GM21717 (cell line): Measurements from ENCODE around the gene LINGO3.
"Not testable (repeated sequence)": the region's sequence is repeated elsewhere in the genome, so short reads cannot be mapped to it uniquely, and the experiment has no call there.

ENCODE experiments used
- ATAC-seq: cut with Tn5 transposase; IDR thresholded peaks from one replicate; pipeline ENCODE4 v1.9.1; 2021; ENCODE audit warnings: mild to moderate bottlenecking, moderate library complexity; ENCODE audit not compliant: unreplicated experiment

LINGO3 gene

DNA sequence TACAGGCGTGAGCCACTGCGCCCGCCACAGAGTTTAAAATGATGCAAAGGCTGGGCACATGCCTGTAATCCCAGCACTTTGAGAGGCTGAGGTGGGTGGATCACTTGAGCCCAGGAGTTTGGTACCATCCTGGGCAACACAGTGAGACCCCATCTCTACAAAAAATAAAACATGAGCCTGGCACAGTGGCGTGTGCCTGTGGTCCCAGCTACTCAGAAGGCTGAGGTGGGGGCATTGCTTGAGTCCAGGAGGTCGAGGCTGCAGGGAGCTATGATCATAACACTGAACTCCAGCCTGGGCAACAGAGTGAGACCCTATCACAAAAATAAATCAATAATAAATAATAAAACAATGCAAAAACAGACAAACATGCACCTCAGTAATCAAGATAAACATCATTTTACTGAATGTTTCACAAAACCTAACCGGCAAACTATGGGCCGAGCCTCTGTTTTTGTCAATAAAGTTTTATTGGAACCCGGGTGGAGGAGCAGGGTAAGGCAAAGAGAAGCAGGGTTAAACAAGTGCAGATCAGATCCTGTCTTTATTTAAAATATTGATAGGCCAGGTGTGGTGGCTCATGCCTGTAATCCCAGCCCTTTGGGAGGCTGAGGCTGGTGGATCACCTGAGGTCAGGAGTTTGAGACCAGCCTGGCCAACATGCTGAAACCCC lies 24.0 kb downstream of the LINGO3 start:
- no peak for ATAC-seq

DNA sequence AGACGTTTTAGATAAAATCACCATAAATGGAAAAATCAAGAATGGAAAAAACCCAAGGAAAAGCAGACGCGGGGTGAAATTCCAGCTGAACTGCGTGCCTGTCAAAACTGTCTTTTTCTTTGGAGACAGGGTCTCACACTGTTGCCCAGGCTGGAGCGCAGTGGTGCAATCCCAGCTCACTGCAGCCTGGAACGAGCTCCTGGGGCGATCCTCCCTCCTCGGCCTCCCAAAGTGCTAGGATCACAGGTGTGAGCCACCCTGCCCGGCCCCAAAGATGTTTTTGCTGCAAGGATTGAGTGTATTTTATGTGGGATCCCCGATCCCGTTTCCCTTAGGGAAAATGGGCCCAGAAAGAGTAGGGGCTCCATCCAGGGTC lies 25.1 kb downstream of the LINGO3 start:
- ATAC-seq = no peak

DNA sequence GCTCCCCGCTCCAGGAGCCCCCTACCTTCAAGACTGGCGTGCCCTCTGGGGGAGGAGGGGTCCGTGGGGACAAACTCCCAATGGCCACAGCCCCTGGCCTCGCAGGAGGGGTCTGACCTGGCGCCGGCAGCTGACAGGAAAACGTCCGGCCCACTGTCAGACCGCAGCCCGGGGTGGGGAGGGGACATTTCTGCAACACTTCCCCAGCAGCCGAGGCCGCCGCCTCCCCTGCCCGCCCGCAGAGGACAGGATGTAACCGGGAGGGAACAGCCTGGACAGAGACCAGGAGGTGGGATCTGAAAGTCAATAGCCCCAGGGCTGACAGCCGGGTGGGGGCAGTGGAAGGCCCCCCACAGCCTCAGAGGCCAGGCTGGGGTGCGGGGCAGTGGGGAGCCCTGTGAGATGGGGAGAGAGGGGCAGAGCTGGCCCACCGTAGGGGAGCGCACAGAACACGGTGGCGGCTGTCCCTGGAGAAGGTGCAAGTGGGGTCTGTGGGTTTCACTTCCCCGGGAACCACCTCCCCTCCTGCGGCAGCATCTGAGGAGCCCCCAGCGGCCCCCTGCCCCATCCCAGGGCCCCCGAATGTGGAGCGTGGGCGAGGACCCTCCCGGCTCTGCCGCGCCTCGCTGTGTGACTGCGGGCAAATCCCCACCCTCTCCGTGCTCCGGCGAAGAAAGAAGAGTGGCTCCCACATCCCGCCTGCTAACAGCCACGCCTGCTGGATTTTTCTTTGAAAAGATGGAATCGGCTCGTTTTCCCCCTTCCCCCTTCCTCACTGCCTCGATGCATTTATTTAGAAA lies 25.7 kb downstream of the LINGO3 start, which contains the start of gene PEAK3:
Gene PEAK3 (minus strand): TSS at position 114 of the 800 bp plus-strand sequence. CDS start 1,244 bp downstream, outside the sequence.
- no peak for ATAC-seq

DNA sequence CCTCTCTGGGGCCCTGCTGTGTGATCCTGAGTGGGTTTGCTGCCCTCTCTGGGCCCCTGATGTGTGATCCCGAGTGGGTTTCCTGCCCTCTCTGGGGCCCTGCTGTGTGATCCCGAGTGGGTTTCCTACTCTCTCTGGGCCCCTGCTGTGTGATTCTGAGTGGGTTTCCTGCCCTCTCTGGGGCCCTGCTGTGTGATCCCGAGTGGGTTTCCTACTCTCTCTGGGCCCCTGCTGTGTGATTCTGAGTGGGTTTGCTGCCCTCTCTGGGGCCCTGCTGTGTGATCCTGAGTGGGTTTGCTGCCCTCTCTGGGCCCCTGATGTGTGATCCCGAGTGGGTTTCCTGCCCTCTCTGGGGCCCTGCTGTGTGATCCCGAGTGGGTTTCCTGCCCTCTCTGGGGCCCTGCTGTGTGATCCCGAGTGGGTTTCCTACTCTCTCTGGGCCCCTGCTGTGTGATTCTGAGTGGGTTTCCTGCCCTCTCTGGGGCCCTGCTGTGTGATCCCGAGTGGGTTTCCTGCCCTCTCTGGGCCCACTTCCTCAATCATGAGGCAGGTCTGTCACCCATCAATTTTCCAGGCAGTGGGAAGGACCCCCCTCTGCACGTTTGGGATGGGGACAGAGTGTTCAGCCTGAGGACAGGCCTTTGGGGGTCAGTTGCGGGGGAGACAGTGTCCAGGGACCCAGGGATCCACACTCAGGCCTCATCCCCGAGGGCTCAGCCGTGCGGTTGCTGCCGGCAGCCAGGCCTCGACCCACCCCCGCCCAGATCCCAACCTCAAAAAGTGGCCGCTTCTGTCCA lies 26.5 kb downstream of the LINGO3 start:
- ATAC-seq = not testable (repeated sequence)

DNA sequence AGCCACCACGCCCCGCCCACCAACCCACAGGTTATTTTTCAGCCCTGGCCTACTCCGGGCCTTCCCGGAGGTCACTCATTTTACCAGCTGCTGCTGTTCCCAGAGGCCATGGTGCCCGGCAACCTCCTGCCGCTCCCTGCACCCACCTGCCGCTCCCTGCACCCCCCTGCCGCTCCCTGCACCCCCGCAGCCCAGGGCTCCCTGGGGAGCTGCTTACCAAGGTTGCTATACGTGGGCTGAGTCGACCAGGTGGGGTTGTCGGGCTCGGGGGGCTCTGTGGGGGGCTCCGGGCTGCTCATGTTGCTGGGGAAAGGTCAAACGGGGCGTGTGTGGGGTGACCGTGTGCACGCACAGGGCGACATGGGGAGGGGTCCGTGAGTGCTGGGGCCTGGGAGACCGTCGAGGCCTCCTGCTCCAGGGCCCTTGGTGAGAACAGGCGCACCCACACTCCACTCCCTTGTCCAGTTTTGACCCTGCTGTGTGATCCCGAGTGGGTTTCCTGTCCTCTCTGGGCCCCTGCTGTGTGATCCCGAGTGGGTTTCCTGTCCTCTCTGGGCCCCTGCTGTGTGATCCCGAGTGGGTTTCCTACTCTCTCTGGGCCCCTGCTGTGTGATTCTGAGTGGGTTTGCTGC lies 27.2 kb downstream of the LINGO3 start:
- no peak for ATAC-seq

DNA sequence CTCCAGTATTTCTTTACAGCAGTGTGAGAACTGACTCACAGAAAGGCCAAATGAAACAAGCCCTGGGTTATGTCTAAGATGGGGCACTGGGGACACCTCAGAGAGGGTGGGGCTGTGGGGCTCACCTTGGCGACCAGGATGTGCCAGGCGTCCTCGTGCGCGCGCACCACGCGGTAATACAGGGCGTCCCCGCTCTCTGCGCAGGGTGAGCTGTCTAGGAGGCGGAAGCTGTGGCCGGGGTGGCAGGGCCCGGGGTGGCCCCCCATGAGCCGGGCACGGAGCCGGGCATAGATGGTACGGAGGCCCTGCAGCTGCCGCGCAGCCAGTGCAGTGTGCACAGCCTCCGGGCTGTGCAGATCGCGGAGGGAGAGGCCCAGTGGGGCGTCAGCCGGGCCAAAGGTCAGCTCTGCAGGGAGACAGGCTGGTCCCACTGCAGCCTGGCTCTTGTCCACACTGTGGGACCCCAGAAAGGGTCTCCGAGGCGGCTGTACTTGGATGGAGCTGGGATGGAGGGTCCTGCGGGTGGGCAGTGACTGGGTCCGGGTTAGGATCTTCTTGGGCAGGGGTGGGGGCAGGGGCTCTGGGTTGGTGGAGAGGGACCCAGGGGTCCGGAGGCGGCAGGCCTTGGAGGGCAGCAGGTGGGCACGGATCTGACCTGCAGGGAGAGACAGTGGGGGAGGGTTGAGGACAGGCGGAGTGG lies 29.3 kb downstream of the LINGO3 start:
- no peak for ATAC-seq

DNA sequence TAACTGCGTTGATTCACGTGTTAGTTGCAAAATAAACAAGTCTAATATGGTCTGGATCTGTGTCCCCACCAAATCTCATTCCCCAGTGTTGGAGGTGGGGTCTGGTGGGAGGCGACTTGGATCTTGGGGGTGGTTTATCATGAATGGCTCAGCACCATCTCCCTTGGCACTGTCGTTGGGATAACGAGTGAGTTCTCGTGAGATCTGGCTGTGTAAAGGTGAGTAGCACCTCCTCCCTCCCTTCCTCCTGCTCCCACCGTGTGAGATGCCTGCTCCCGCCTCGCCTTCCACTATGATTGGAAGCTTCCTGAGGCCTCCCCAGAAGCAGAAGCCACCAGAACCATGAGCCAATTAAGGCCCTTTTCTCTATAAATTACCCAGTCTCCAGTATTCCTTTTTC lies 30.8 kb downstream of the LINGO3 start:
- no peak for ATAC-seq

DNA sequence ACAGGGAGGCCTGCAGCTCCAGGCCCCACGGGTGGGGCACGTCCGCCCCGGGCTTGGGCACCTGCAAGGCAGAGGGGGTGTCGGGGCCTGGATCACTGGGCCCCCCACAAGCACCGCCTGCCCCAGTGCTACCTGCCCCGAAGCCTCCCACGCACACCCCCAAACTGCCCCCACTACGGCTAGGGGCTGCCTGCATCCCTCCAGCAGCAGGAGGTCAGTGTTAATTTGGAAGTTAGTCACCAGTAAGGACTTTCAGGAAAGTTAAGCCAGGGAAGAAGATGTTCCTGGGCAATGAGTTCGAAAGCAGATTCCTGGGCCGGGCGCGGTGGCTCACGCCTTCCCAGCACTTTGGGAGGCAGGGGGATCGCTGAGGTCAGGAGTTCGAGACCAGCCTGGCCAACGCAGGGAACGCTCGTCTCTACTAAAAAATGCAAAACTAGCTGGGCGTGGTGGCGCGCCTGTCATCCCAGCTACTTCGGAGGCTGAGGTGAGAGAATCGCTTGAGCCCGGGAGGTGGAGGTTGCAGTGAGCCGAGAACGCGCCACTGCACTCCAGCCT lies 31.4 kb downstream of the LINGO3 start:
- ATAC-seq = no peak

DNA sequence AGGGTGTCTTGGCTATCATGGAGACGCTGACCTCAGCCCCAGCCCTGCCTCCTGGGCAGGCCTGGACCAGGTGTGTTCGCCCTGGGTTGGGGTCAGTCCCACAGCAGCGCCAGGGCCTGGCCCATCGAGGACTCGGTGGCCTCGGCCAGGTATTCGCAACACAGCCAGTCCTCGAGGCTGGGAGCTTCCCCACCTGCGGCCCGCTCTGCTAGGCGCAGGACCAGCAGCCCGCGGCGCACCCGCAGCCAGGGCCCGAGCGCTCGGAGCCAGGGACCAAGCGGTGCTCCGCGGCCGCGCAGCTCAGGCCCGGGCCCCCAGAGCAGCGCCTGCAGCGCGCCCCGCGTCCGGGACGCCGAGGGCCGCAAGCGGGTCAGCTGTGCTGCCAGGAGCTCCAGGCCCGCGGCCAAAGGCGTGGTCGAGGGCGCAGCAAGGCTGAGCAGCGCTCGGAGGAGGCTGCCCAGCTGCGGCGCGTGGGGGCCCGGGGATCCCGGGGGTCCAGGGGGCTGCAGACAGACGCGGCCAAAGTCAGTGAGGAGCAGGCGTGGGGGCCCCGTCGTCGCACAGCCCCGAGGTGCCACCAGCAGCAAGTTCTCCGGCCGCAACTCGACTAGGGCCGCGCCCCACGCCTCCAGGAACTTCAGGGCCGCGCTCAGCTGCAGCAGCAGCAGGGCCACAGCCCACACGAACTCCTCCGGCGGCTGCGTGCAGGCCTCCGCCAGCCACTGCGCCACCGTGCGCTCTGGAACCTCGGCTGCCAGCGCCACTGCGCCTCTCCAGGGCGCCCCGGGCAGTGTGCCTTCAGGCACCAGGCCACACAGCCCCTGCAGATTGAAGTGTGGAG lies 32.1 kb downstream of the LINGO3 start:
- ATAC-seq = no peak

DNA sequence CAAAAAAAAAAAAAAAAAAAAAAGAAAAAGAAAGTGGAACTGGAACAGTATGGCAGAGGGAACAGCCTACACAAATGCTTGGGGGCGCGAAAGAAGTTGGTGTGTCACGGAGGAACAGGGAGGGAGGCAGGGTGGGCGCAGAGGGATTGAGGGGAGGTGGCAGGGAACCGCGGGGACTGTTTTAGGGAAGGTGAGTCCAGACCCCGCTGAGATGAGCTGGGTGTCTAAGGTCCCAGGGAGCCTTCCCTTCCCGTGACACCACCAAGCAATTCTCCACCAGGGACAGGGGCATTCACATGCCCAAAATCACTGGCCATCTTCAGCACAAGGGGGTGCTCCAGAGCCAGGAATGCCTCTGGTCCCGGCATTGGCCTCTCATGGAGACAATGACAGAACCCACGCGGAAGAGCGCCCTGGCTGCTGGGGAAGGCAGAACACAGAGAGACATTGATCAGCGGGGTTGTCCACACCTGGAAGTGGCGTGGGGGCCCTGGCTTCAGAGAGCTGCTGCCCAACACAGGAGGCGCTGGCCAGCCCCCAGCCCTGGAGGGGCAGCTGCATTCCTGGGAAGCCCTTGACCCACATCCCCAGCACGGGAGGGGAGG lies 32.9 kb downstream of the LINGO3 start:
- no peak for ATAC-seq

DNA sequence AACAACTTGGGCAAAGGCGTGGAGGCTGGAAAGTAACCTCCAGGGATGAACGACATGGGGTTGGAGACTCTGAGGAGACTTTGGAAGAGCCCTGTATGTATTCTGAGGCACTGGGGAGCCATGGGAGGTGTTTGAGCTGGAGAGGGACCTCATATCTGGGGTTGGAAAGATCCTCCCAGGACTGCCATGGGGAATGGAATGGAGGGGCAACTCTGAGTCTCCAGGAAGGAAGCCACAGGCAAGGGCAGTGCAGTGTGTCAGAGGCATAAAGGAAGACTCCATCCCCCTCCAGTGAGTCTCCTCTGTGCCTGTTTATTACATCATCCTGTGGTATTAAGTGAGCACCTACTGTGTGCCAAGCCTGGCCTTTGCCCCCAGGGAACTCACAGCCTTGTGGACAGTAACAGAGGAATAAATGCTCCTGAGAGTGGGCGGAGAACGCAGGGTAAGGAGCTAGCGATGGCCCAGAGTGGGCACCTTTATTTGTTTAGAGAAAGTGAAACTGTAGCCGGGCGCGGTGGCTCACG lies 33.7 kb downstream of the LINGO3 start:
- no peak for ATAC-seq

DNA sequence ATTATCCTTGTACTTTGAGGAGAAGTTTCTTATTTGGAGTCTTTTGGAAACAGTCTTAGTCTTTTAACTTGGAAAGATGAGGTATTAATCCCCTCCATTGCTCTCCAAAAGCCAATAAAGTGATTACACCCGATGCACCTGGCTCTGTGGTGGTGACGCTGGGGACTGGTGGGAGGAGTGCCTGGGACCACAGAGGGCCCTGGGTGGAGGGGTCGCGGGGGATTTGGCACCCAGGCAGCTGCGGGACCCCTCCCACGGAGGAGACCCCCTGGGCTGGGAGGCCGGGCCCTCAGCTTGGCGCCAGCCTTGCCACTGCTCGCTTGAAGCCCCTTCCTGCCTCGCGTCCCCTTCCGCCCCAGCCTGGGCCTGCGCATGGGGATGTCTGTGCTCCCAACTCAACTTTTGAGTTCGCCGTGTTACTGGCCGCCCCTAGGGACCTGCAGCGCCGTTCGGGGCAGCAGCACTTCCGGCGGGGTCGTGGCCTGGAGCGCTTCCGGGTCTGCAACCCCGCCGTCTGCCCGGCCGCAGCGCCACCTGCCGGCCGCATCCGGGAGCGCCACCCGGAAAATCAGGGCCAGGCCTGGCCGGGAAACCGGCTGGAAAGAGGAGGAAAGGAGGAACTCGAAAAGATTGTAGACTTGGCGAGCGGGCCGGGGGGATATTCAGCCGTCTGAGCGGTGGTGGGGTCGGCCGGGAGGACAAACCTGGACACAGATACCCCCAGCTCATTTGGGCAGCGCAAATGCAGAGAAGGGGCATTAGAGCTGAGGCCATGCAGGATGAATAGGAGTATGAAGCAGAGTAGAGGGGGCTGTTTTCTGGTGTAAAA lies 34.4 kb downstream of the LINGO3 start:
- ATAC-seq = no peak

DNA sequence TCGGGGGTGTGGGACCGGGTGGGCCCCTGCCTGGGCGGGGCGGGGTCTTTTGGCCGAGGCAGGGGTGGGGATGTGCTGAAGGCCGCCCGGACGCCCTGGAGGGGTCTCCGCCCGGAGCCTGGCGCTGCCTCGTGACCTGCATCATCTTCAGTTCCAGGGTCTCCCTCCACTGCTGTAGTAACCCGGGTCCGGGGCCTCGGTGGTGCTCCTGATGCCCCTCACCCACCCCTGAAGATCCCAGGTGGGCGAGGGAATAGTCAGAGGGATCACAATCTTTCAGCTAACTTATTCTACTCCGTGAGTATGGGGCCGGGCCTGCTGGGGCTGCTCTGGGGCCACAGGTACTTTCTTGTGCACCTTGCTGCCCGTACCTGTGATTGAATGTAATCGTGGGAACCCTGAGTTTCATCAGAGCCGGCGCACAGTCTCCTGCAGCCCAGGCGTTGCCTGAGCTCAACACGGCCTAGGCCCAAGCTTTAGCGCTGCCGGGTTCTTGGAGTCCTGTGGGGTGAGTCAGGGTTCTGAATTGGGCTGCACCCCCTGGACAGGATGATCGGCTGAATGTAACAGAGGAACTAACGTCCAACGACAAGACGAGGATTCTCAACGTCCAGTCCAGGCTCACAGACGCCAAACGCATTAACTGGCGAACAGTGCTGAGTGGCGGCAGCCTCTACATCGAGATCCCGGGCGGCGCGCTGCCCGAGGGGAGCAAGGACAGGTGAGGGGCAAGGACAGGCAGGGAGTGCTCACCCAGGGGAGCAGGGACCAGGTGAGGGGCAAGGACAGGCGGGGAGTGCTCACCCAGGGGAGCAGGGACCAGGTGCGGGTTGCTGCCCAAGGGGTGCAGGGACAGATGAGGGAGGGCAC lies 36.5 kb downstream of the LINGO3 start:
- no peak for ATAC-seq

DNA sequence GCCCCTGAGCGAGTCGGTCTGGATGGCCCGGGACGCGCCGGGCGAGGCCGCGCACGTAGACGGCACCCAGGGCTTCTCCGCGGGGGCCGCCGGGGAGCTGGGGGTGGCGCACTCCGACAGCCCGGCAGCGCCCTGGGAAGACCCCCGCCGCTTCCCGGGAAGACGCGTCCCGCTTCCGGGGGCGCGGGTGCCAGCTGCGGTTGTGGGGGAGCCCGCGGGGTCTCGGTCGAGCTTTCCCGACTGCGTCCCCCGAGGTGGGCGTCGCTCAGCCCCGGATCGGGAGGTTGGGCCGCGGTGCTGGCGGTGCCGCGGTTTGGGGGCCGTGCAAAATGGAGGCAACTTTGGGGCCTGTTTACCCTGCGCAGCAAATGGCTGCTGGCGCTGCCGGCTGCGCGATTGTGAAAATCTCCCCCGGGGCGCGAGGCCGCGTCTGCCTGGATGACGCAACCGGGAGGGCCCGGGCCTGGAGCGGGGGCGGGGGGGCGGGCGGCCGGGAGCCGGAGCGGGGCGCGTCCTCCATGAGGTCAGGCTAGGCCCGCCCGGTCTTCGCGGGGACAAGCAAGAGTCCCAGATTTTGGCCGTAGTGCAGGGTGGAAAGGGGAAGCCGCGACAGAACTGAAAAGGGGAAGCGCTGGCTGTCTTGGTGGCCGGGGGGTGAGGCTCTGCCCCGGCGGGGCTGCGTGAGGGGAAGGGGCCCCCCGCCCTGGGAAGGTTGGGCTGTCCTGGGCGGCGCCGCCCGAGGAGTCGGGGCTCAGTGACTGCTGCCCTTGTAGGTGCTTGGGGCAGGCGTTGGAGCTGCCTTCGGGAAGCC lies 37.3 kb downstream of the LINGO3 start:
- ATAC-seq = no peak

DNA sequence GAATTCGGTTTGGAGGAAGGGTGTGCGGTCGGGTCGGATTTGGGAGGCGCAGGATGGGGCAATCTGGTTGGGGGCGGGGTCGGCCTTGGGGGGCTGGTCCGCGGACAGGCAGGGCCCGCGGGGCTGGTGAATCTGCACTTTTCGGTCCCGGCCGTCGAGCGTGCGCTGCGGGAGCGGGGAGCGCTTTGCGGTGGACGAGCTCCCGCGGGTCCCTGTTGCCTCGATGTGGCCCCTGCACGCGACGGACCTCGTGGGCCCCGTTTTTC lies 37.9 kb downstream of the LINGO3 start:
- no peak for ATAC-seq
